HG03139 (cell line): ENCODE measurements around the gene NUDT16.
"Not testable (repeated sequence)": the region's sequence is repeated elsewhere in the genome, so short reads cannot be mapped to it uniquely, and the experiment has no call there.

Source experiments
- ATAC-seq: cut with Tn5 transposase; IDR thresholded peaks from one replicate; pipeline ENCODE4 v1.9.1; 2021; ENCODE audit not compliant: unreplicated experiment

Gene NUDT16

GRCh38 chr3:131381445-131382291 lies at the start of gene NUDT16:
Gene NUDT16 (plus strand): TSS chr3:131381774. CDS start chr3:131381805, 31 bp downstream.
- peak; percentile 99 for ATAC-seq

- no peak for ATAC-seq
Measured at GRCh38 chr3:131338948-131339640, 42.5 kb upstream of the NUDT16 start.

GRCh38 chr3:131341761-131342160 lies 39.8 kb upstream of the NUDT16 start:
- ATAC-seq = no peak

GRCh38 chr3:131348911-131349310 lies 32.7 kb upstream of the NUDT16 start:
- ATAC-seq = no peak

- ATAC-seq = no peak
Measured at GRCh38 chr3:131349454-131349853, 32.1 kb upstream of the NUDT16 start.

GRCh38 chr3:131349946-131350347 lies 31.6 kb upstream of the NUDT16 start:
- ATAC-seq = no peak

- no peak for ATAC-seq
Measured at GRCh38 chr3:131350506-131350905, 31.1 kb upstream of the NUDT16 start.

- no peak for ATAC-seq
Measured at GRCh38 chr3:131353016-131353877, 28.3 kb upstream of the NUDT16 start.

GRCh38 chr3:131353986-131354385 lies 27.6 kb upstream of the NUDT16 start:
- ATAC-seq = no peak

- no peak for ATAC-seq
Measured at GRCh38 chr3:131356006-131356595, 25.5 kb upstream of the NUDT16 start.

GRCh38 chr3:131357275-131357674 lies 24.3 kb upstream of the NUDT16 start:
- ATAC-seq = no peak

- ATAC-seq = no peak
Measured at GRCh38 chr3:131360191-131360755, 21.3 kb upstream of the NUDT16 start.

GRCh38 chr3:131361066-131361463 lies 20.5 kb upstream of the NUDT16 start:
- not testable (repeated sequence) for ATAC-seq

- ATAC-seq = peak; percentile 94
Measured at GRCh38 chr3:131361464-131362421, 19.8 kb upstream of the NUDT16 start.

- no peak for ATAC-seq
Measured at GRCh38 chr3:131363275-131363674, 18.3 kb upstream of the NUDT16 start.

GRCh38 chr3:131370935-131371687 lies 10.5 kb upstream of the NUDT16 start:
- no peak for ATAC-seq

GRCh38 chr3:131371688-131372066 lies 9.9 kb upstream of the NUDT16 start:
- no peak for ATAC-seq

- no peak for ATAC-seq
Measured at GRCh38 chr3:131374741-131375140, 6.8 kb upstream of the NUDT16 start.
